ENCODE measurements around the gene CEP41.

- no peak for TF ChIP-seq CTCF (conservative IDR thresholded peaks at IDR 0.05; ENCODE audit: low read length)
- TF ChIP-seq EZH2phosphoT487 (IDR thresholded peaks at IDR 0.05; ENCODE audit: borderline replicate concordance, low read depth, low read length) = no peak
Measured at GRCh38 chr7:130349911-130350782, 90.7 kb downstream of the CEP41 start.
